GM21825 (cell line): Measurements from ENCODE around the gene PRKCA.
"Not testable (repeated sequence)": the region's sequence is repeated elsewhere in the genome, so short reads cannot be mapped to it uniquely, and the experiment has no call there.

Experiments
- ATAC-seq: cut with Tn5 transposase; IDR thresholded peaks from one replicate; pipeline ENCODE4 v1.9.1; 2021; ENCODE audit warnings: mild to moderate bottlenecking, moderate library complexity; ENCODE audit not compliant: unreplicated experiment

The PRKCA gene

GRCh38 chr17:66324381-66325004 lies 22.1 kb downstream of the PRKCA start:
- ATAC-seq: not testable (repeated sequence)

- ATAC-seq: no peak
These were observed 24.1 kb downstream of the PRKCA start for GRCh38 chr17:66326476-66327047.

- no peak for ATAC-seq
These were observed 28.2 kb downstream of the PRKCA start for GRCh38 chr17:66330646-66331037.

GRCh38 chr17:66331038-66331816 lies 28.8 kb downstream of the PRKCA start:
- ATAC-seq: no peak

GRCh38 chr17:66335797-66336196 lies 33.4 kb downstream of the PRKCA start:
- ATAC-seq: no peak

GRCh38 chr17:66337268-66337667 lies 34.9 kb downstream of the PRKCA start:
- ATAC-seq: no peak

- no peak for ATAC-seq
These were observed 35.6 kb downstream of the PRKCA start for GRCh38 chr17:66337866-66338485.

- ATAC-seq: no peak
These were observed 36.5 kb downstream of the PRKCA start for GRCh38 chr17:66338937-66339336.

- no peak for ATAC-seq
These were observed 37.1 kb downstream of the PRKCA start for GRCh38 chr17:66339561-66339960.

GRCh38 chr17:66340720-66341119 lies 38.3 kb downstream of the PRKCA start:
- no peak for ATAC-seq

- no peak for ATAC-seq
These were observed 39.0 kb downstream of the PRKCA start for GRCh38 chr17:66341462-66341861.

- ATAC-seq: not testable (repeated sequence)
These were observed 39.9 kb downstream of the PRKCA start for GRCh38 chr17:66342263-66342662.

- no peak for ATAC-seq
These were observed 41.2 kb downstream of the PRKCA start for GRCh38 chr17:66343531-66344078.

- ATAC-seq: no peak
These were observed 42.1 kb downstream of the PRKCA start for GRCh38 chr17:66344473-66344872.

GRCh38 chr17:66345264-66345663 lies 42.9 kb downstream of the PRKCA start:
- ATAC-seq: no peak

- not testable (repeated sequence) for ATAC-seq
These were observed 43.7 kb downstream of the PRKCA start for GRCh38 chr17:66345949-66346638.

GRCh38 chr17:66347661-66348514 lies 45.5 kb downstream of the PRKCA start:
- no peak for ATAC-seq

- no peak for ATAC-seq
These were observed 46.3 kb downstream of the PRKCA start for GRCh38 chr17:66348584-66349165.

GRCh38 chr17:66349521-66350254 lies 47.3 kb downstream of the PRKCA start:
- ATAC-seq: no peak
